ENCODE measurements around the gene SLK.

SLK gene

DNA sequence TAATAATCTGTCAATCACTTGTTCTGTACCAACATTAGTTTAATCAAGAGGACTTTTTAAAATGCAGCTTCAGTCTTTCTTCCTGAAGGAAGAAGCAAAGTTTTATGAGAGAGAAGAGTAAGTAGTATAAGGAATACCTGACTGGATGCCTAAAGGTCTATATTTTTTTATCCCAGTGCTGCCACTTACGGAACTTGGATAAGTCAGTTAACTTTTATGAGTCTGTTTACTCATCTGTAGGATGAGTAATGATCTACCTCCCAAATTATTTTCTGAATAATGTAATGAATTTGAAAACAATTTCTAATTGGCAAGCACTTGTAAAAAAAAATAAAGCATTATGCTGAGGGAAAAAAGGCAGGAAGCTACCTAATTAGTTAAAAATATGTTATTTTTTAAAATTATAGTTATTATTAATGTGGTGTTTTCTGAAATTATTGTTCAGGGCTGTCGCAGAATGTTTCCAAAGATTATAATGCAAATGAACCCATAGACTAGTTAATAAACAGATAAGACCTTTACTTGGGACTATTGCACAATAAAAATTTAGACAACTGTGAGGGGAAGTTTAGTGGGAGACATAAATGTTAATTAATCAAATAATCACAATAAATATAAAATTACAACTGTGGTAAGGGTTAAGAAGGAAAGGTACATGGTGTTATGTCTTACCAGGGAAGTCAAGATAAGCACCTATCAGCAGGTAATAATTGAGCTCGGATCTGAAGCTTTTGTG lies 24.6 kb downstream of the SLK start:
- DNase-seq = no peak

GRCh38 chr10:103995134-103995533 lies 28.2 kb downstream of the SLK start:
- no peak for DNase-seq

DNA sequence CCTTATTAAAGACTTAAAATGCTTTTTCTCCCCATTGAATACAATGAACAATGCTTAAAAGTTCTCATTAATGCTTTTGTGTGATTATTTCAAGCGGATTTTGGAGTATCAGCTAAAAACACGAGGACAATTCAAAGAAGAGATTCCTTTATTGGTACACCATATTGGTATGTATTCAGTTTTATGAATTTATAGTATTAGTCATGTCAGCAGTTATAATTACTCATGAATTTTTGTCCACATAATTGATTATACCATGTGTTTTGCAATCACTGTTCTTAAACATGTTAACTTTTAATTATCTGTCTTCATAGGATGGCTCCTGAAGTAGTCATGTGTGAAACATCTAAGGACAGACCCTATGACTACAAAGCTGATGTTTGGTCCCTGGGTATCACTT lies 31.9 kb downstream of the SLK start:
- DNase-seq = no peak

- DNase-seq = no peak
Measured at GRCh38 chr10:104002911-104003310, 36.0 kb downstream of the SLK start.

GRCh38 chr10:104005172-104005863 lies 38.4 kb downstream of the SLK start:
- no peak for DNase-seq

- no peak for DNase-seq
Measured at GRCh38 chr10:104011904-104012303, 45.0 kb downstream of the SLK start.

- no peak for DNase-seq
Measured at GRCh38 chr10:104013489-104013888, 46.5 kb downstream of the SLK start.

DNA sequence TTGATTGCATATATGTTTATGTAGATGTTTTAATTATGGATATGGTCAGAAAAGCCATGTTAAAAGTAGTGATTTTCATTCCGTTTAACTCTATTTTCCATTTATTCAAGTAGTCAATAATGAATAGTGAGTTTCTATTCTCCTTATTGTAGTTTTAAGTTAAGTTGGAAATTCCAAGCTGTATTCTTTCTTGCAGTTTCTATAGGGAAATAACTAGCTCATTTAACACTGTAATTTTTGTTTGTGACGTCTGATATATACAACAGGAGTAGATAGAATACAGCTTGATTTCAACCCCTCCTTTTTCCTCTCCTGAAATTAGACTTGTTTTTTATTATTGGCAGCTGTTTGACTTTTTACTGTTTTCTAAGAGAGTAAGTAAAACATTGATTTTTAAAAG lies 47.2 kb downstream of the SLK start:
- DNase-seq = no peak

- no peak for DNase-seq
Measured at GRCh38 chr10:104016661-104017060, 49.7 kb downstream of the SLK start.

DNA sequence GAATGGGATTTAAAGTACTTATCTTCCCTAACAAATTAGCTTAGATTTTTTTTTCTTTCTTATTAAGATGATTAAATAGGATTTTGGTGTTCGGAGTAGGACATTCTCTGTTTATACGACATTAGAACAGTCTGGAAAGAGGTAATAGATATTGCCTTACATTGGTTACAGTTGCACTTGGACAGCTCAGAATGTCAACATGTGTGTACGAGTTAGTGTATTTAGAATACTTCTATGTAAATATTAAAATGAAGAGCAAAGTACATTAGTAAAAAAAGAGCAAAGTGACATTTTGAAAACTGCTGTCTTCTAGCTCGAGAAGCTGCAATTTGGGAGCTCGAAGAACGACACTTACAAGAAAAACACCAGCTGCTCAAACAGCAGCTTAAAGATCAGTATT lies 51.5 kb downstream of the SLK start:
- DNase-seq = no peak

DNA sequence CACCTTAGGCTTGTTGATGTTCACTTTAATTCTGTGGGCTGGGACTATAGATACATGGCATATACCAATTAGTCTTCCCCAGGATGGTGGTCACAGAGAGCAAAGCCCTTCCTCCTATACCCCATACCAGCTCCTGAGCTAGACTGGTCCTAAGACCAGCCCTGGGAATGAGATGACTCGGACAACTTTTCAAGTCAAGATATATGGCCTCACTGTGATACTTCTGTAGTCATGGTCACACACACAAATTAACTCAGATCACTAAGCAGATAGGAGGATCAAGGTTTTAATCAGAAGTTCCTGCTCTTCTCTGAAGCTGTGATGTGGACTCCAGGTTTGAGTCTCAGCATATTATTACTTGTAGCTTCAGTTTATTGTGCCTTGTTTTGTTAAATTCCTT lies 53.1 kb downstream of the SLK start:
- DNase-seq = no peak

- no peak for DNase-seq
Measured at GRCh38 chr10:104021246-104021645, 54.3 kb downstream of the SLK start.

DNA sequence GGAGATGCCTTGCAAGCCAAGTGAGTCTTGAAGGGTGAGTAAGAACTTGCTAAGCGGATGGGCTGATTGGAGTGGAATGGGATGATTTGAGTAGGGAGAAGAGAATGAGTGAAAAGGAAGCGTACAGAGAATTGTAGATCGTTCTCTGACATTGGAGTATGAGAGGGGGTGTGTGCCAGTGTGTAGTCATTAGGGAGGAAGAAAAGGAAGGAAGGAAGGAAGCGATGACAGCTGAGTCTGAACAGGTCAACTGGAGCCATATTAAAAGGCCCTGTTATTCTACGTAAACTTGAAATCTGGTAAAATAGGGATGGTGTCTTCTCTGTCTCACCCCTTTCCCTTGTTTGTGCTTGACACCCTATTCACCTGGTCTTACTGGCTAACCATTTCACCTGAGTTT lies 55.1 kb downstream of the SLK start:
- DNase-seq = no peak

DNA sequence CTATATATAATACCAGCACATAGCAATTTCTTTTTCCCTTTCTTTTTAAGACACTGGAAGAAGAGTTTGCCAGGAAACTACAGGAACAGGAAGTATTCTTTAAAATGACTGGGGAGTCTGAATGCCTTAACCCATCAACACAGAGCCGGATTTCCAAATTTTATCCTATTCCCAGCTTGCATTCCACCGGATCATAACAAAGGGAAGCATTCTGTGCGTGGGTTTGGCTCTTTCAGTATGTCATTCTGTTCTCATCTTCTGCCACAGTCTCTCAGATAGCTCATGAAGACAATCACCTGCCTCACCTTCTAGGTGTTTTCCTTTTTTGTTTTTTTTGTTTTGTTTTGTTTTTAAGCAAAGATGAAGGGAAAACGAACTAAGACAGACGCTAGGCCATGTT lies 58.6 kb downstream of the SLK start:
- no peak for DNase-seq

- DNase-seq = no peak
Measured at GRCh38 chr10:104026762-104027161, 59.8 kb downstream of the SLK start.

DNA sequence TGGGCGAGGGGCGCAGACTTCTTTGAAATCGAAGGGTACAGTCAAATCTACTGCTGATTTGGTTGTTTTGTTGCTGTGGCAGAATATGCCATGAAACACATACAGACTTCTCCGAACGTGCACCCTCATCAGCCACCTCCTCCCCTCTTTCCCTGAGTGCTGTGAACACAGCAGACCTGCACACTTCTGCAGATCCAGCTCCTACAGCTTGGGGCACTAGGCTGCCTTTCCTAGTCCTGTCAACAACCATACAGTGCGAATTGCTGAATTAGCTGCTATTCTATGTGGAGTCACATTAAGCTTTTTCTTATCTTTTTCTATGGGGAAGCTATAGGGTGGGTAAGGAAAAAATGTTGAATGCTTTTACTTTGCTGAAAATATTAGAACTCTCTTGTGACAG lies 61.2 kb downstream of the SLK start:
- no peak for DNase-seq

DNA sequence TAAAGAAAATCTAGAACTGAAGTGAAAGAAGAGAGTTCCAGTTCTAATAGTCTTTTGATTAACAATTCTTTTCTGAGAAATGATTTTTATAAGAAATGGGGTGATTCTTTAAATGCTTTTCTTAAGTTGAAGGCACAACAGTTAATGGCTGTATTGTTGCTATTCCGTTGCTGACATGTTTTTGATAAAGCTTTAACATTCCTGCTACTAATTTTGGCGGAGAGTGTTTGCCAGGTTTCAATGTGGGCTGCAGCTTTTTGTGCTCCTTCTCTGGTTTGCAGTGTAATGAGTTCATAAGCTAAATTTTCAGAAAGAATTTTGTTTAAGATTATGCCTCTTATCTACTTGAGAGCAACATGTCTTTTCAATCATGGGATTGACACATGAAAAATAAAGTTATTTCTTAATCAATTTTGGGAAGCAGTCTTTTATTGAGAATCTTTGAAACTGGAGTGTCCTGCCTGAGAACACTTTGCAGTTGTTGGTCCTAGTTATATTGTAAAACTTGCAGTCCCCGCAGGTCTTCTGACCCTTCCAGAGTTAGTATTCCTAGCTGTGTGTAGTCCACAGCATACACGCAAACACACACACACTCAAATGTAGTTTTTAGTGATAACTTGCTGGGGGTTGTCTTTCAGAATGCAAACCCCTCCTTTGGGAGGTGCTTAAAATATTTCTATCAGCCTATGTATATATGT lies 62.0 kb downstream of the SLK start:
- no peak for DNase-seq

DNA sequence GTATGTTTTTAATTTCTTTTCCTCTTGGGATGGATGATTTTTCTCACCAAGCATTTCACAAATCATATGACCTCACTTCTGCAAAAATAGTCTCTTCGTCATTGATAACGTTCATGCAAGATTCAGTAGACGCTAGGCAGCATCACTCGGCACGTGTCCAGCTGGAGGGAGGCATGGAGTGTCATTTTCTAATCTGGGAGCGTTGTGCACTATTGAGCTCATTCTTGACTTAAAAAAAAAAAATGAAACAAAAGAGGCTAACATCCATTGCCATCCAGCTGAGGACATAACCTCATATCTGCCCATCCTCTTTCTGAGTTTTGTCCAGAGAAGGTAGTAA lies 62.6 kb downstream of the SLK start:
- no peak for DNase-seq

GRCh38 chr10:104031631-104032030 lies 64.7 kb downstream of the SLK start:
- no peak for DNase-seq

DNA sequence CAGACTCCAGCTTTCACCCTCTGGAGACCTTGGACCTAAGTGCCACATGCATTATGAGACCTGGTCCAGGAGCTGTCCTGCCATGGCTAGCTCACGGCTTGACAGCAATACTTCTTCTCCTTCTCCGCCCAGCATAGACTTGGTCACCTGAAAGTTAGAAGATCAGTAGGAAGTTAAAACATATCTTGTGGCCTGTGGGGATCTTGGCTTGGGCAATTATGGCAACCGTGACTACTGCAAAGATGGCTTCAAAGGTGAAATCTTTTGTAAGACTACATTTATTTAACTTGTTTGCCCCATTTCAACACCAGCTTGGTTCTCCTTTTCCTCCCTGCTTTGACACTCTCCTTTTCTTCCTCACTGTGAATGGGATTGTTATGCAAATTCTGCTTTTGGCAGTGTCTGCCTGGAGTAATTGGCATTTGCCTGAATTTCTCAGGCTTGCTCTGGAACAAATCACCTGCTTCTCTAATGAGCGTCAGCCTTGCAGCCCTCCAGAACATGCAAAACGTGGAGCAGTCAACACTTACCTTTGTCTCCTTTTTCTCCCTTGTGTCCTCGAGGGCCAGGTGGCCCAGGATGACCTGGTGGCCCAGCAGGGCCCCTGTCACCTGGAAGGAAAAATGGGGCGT lies 65.3 kb downstream of the SLK start:
- no peak for DNase-seq

- DNase-seq = no peak
Measured at GRCh38 chr10:104033401-104033930, 66.5 kb downstream of the SLK start.

DNA sequence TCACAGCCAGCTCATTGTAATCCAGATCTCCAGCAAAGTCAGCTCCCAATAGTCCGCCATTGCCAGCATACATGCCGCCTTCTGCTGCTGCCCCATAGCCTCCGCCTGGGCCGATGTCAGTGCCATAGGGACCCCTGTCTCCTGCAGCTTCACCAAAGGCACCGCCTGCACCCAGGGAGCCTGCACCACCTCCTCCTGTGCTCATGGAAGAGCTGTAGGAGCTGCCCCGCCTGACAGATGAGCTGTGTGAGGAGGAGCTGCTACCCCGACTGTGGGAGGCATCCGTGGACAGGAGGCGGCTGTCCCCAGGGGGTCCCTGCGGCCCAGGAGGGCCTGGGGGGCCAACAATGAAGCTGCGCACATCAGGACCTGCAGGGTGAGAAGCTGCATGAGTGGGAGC lies 67.0 kb downstream of the SLK start:
- DNase-seq = no peak

GRCh38 chr10:104034401-104035193 lies 67.7 kb downstream of the SLK start:
- DNase-seq = no peak
